Activated T-helper 1 cell treated with Interleukin-2 at 50 U/mL for 16 hours (primary cell): ENCODE results near the gene NPTX1.

Source experiments
- DNase-seq: peaks from one replicate; pipeline ENCODE4 v3.0.0-alpha.2; 2020; ENCODE audit warnings: low read depth

NPTX1 gene

GRCh38 chr17:80459234-80459633, 17.2 kb downstream of the NPTX1 start:
- DNase-seq, result no peak

GRCh38 chr17:80458016-80458415, 18.4 kb downstream of the NPTX1 start:
- DNase-seq, result no peak

- DNase-seq, result no peak
Observed at GRCh38 chr17:80457236-80457856, 19.1 kb downstream of the NPTX1 start.

GRCh38 chr17:80456465-80457235, 19.8 kb downstream of the NPTX1 start:
- no peak for DNase-seq

- DNase-seq, result no peak
Observed at GRCh38 chr17:80455784-80456183, 20.6 kb downstream of the NPTX1 start.

- no peak for DNase-seq
Observed at GRCh38 chr17:80455336-80455710, 21.1 kb downstream of the NPTX1 start.

GRCh38 chr17:80454557-80455335, 21.7 kb downstream of the NPTX1 start:
- peak; percentile 93 for DNase-seq

- no peak for DNase-seq
Observed at GRCh38 chr17:80453998-80454556, 22.3 kb downstream of the NPTX1 start.

GRCh38 chr17:80453126-80453997, 23.0 kb downstream of the NPTX1 start:
- DNase-seq, result no peak

- no peak for DNase-seq
Observed at GRCh38 chr17:80452173-80452915, 24.1 kb downstream of the NPTX1 start.

GRCh38 chr17:80451104-80451775, 25.2 kb downstream of the NPTX1 start:
- no peak for DNase-seq

- no peak for DNase-seq
Observed at GRCh38 chr17:80449930-80450576, 26.4 kb downstream of the NPTX1 start.

- DNase-seq, result no peak
Observed at GRCh38 chr17:80449194-80449929, 27.0 kb downstream of the NPTX1 start.

GRCh38 chr17:80447790-80448189, 28.6 kb downstream of the NPTX1 start:
- no peak for DNase-seq

GRCh38 chr17:80446645-80447405, 29.6 kb downstream of the NPTX1 start:
- no peak for DNase-seq

- DNase-seq, result no peak
Observed at GRCh38 chr17:80445726-80446110, 30.7 kb downstream of the NPTX1 start.

- DNase-seq, result no peak
Observed at GRCh38 chr17:80445007-80445725, 31.2 kb downstream of the NPTX1 start.

GRCh38 chr17:80444644-80444979, 31.8 kb downstream of the NPTX1 start:
- no peak for DNase-seq
